ENCODE measurements around the gene NDUFB6.

The NDUFB6 gene

DNA sequence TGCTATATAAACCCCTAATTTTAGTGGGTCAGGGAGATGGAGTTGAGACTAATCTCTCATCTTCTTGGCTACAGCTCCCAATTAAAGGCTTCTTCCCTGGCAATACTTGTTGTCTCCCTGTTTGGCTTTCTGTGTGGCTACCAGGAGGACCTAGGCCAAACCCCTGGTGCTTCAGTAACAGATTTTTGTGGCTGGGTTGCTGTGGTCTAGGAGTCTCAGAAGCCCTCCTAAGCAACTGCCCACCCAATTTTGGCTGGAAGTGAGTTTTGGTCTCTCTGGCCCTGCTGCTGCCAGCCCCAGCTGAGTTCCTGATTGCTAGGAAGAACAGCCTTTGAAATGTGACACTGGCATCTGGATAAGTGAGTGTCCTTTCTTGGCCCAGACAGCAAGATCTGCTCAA lies 56.7 kb downstream of the NDUFB6 start:
- DNase-seq = no peak

DNA sequence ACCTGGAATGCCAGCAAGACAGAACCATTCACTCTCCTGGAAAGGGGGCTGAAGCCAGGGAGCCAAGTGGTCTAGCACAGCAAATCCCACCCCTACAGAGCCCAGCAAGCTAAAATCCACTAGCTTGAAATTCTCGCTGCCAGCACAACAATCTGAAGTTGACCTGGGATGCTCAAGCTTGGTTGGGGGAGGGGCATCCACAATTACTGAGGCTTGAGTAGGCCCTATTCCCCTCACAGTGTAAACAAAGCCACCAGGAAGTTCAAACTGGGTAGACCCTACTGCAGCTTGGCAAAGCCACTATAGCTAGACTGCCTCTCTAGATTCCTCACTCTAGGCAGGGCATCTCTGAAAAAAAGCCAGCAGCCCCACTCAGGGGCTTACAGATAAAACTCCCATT lies 64.2 kb downstream of the NDUFB6 start:
- no peak for DNase-seq

DNA sequence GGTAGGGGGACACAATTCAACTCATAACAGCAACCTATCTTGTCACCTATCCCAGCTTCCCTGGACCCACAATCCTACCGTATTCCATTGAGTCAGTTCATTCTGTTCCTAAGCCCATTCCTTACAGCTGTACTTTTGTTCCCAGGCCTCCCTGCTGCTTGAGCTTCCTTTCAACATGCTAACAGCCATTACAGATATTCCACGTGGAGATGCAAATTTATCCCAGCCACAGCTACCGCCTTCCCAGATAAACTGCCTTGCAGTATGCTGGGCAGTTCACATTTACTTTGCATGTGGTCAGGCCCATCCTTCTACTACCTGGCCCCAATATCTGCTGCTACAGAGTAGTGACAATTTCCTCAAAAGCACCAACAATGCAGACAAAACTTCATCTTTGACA lies 70.0 kb downstream of the NDUFB6 start:
- no peak for DNase-seq
